IPS-NIHi11 (cell line): ENCODE data around the gene ZIC5.

Source experiments
- DNase-seq: peaks from one replicate; pipeline ENCODE4 v3.0.0; 2012; ENCODE audit warnings: mixed read lengths, low spot score

Gene ZIC5

GRCh38 chr13:99932912-99933311, 38.7 kb downstream of the ZIC5 start:
- no peak for DNase-seq

GRCh38 chr13:99930925-99931324, 40.6 kb downstream of the ZIC5 start:
- no peak for DNase-seq

GRCh38 chr13:99929866-99930265, 41.7 kb downstream of the ZIC5 start:
- no peak for DNase-seq

GRCh38 chr13:99926014-99926731, 45.4 kb downstream of the ZIC5 start:
- no peak for DNase-seq

- DNase-seq, result no peak
Measured at GRCh38 chr13:99923877-99924582, 47.5 kb downstream of the ZIC5 start.

GRCh38 chr13:99922631-99923404, 48.7 kb downstream of the ZIC5 start:
- peak; percentile 46 for DNase-seq

- no peak for DNase-seq
Measured at GRCh38 chr13:99919132-99919531, 52.4 kb downstream of the ZIC5 start.

GRCh38 chr13:99916366-99917103, 55.0 kb downstream of the ZIC5 start:
- peak; percentile 84 for DNase-seq

GRCh38 chr13:99913167-99913566, 58.4 kb downstream of the ZIC5 start:
- DNase-seq, result no peak
